Adrenal gland (tissue), 12 donors: ENCODE results near the gene RPTOR. TPM values are rescaled to one million over a fixed set of nuclear protein-coding genes. Genes with fewer than 3 reads are reported as not detected.

Source experiments
- DNase-seq, 7 donors: peaks; one replicate each; pipeline ENCODE4 v3.0.0-alpha.2; 2019 to 2020
- H3K27ac ChIP-seq, 5 donors: fragments of 200-600 bp; sonication (generic) in 4 of 5; 1 replicate in 3 of 5; 2 replicates in 2 of 5; pipeline versions ENCODE4 v1.5.1 to v1.8.0; 2016 to 2020; ENCODE audit warnings: mild to moderate bottlenecking in 1 of 5
- H3K27me3 ChIP-seq: fragments of 200-600 bp; 2 replicates; pipeline ENCODE4 v1.8.0; 2021
- H3K36me3 ChIP-seq, 2 donors: fragments of 200-600 bp; replicated peaks in 1 of 2; 1 replicate in 1 of 2; 2 replicates in 1 of 2; pipeline versions ENCODE4 v1.5.1 to v1.8.0; 2018 to 2022
- H3K4me1 ChIP-seq, 2 donors: fragments of 200-600 bp; replicated peaks in 1 of 2; 1 replicate in 1 of 2; 2 replicates in 1 of 2; pipeline versions ENCODE4 v1.5.1 to v1.8.0; 2018 to 2021
- H3K4me3 ChIP-seq, 4 donors: fragments of 200-600 bp; sonication (generic) in 3 of 4; one replicate each; pipeline ENCODE4 v1.5.1; 2016 to 2018
- H3K9me3 ChIP-seq, 3 donors: fragments of 200-600 bp; sonication (generic) in 1 of 3; replicated peaks in 1 of 3; 1 replicate in 2 of 3; 2 replicates in 1 of 3; pipeline versions ENCODE4 v1.5.1 to v1.8.0; 2016 to 2021
- CTCF ChIP-seq, 6 experiments: fragments of 450-650 bp in 4 of 6; fragments of 200-600 bp in 2 of 6; sonication (generic) in 1 of 6; IDR thresholded peaks; 1 replicate in 5 of 6; 2 replicates in 1 of 6; pipeline versions ENCODE4 v1.5.1 to v1.8.0; 2016 to 2021; ENCODE audit warnings: antibody characterized with exemption in 6 of 6, mild to moderate bottlenecking in 2 of 6, moderate library complexity in 1 of 6
- POLR2A ChIP-seq, 2 donors: fragments of 450-650 bp; IDR thresholded peaks; one replicate each; pipeline ENCODE4 v1.6.1; 2017; ENCODE audit warnings: antibody characterized with exemption in 2 of 2, mild to moderate bottlenecking in 2 of 2, moderate library complexity in 1 of 2
- WGBS, 4 donors: extraction: QIAGEN DNeasy Blood & Tissue Kit in 2 of 4; methylation state at CpG; one replicate each; pipeline versions ENCODE4 v1.1.5 to v1.1.7; 2013 to 2017; 5-methylcytosine and 5-hydroxymethylcytosine counted together
- intact Hi-C, 2 donors: fragments of 100-400 bp; cut with DNase I; formaldehyde crosslinking; loops; one replicate each; pipeline versions ENCODE4 v1.14.1 to v1.15.0; 2022 to 2023
- polyA plus RNA-seq, 3 donors: library from polyadenylated mRNA; stranded (reverse); fragments of 200-250 nt in 2 of 3; fragments of 350-450 nt in 1 of 3; fragmentation: Illumina TruSeq in 1 of 3; extraction: RNeasy Lipid Tissue Mini Kit (QIAGEN cat#74804) in 1 of 3; gene quantifications; one replicate each; pipeline ENCODE4 v1.2.3, GENCODE V29; 2013 to 2014
- total RNA-seq, 9 donors: library from RNA; depleted of rRNA in 4 of 9; stranded (reverse); fragments of >200 nt in 4 of 9; fragments of 120-200 nt in 1 of 9; fragmentation: NEBNext Ultra II Directional in 1 of 9; extraction: Animal tissue kit (Norgen Biotek cat#: 25700) in 1 of 9; gene quantifications; one replicate each; pipeline versions ENCODE4 v1.1.0 to v1.2.4, GENCODE V29; 2013 to 2023
- donor health status: healthy with polysubstance abuse.
- donor health status: Bipolar disorder and iron deficiency.
- donor health status: DM: yes; HTN: yes; CAD: no.
- donor health status: DM: no; HTN: no; CAD: no.
- donor health status: DM: no; HTN: no; CAD: no.
- donor health status: DM: yes; HTN: yes; CAD: no.

RPTOR gene
- total and polyA plus RNA-seq, 12 donors, result 9.7 to 53.3 (median 29.7) TPM

GRCh38 chr17:80510772-80511171 is 33.9 kb upstream of the RPTOR start:
- TF ChIP-seq POLR2A (IDR thresholded peaks at IDR 0.05), result no peak
- no peak for TF ChIP-seq CTCF (IDR thresholded peaks at IDR 0.05)
- 76 to 89% (median 82%) methylated on average over 2 to 9 of the region's 9 CpGs for WGBS, 4 donors
- H3K4me3 ChIP-seq, result no peak overlapping the region
- no peaks in the 10 kb centered on the region for H3K9me3 ChIP-seq
- DNase-seq, result no peak
- H3K27ac ChIP-seq, result no peak overlapping the region
- intact Hi-C loops, result no loop called here
- peaks cover 14 to 17% of the 10 kb centered on the region in 2 donors for H3K4me1 ChIP-seq
- peaks cover 6% of the 10 kb centered on the region for H3K27me3 ChIP-seq
- H3K36me3 ChIP-seq, result no peaks in the 10 kb centered on the region

DNA sequence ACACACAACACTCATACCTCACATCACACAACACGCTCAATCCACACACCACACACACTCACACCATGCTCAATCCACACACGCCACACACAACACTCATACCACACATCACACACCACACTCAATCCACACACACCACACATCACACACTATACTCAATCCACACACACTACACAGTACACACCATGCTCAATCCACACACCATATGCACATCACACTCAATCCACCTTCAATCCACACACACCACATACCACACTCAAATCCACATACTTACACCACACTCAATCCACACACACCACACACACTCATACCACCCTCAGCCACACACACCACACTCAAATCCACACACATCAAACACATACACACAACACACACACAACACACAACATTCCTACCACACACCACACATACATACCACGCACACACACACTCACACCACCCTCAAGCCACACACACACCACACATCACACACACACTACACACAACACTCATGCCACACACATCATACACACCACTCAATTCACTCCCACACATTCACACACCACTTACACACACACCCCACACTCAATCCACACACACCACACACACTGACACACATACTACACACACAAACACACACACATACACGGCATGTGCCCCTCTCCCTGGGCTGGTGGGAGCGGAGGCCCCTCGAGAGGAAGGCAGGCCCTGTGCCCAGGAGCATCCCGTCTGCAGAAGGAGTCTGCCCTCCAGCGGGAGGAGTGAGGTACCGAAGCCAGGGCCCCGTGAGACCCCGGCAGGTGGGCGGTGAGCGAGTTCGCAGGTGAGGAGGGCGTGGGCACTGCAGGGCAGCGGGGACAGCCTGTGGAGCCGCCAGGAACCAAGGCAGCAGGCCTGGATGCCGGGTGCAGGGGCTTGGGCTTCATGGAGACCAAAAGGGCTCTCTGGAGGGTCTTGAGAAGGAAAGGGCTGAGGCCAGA is 33.1 kb upstream of the RPTOR start:
- WGBS, 4 donors, result 75 to 92% (median 84%) methylated on average over 9 to 18 of the region's 18 CpGs

GRCh38 chr17:80512233-80512632 is 32.4 kb upstream of the RPTOR start:
- Histone ChIP-seq H3K27me3 (peaks cover 6% of the 10 kb centered on the region), H3K27ac (peak overlapping the region in 3 of 5 donors; percentile 8 to 83 (median 67)), H3K36me3 (no peaks in the 10 kb centered on the region), H3K4me3 (no peak overlapping the region), H3K4me1 (peaks cover 14 to 17% of the 10 kb centered on the region in 2 donors), H3K9me3 (no peaks in the 10 kb centered on the region)
- DNase-seq, result peak in 6 of 7 donors; percentile 59 to 78 (median 73)
- 66 to 82% (median 72%) methylated on average over 8 to 15 of the region's 15 CpGs for WGBS, 4 donors
- TF ChIP-seq POLR2A (IDR thresholded peaks at IDR 0.05), result no peak
- TF ChIP-seq CTCF (IDR thresholded peaks at IDR 0.05), result no peak
- intact Hi-C loops, result no loop called here

More for the DNA sequence above, 33.1 kb upstream of the RPTOR start:
- no peaks in the 10 kb centered on the region for H3K9me3 ChIP-seq
- H3K4me1 ChIP-seq, result peaks cover 14 to 17% of the 10 kb centered on the region in 2 donors
- DNase-seq, result no peak
- peaks cover 6% of the 10 kb centered on the region for H3K27me3 ChIP-seq
- TF ChIP-seq CTCF (IDR thresholded peaks at IDR 0.05) (no peak), POLR2A (IDR thresholded peaks at IDR 0.05) (no peak)
- H3K4me3 ChIP-seq, result no peak overlapping the region
- intact Hi-C loops, result no loop called here
- no peak overlapping the region for H3K27ac ChIP-seq
- H3K36me3 ChIP-seq, result no peaks in the 10 kb centered on the region

DNA sequence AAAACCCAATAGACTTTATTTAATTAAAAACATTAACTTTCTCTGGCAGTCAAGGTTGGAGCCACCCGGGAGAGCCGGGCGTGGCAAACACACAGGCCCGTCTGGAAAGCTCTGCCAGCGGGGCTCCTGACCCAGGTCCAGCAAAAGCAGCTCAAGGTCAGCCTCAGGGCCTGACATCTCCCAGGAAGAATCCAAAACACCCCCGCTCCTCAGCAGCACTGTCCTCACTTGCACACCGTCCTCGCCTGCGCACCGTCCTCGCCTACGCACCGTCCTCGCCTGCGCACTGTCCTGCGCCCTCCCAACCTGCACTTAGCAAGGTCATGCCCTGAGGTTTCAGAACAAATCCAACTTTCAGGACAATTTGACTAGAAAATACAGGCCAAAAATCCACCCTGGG is 31.4 kb upstream of the RPTOR start:
- H3K4me1 ChIP-seq, result peaks cover 14 to 17% of the 10 kb centered on the region in 2 donors
- WGBS, 4 donors, result 47 to 80% (median 62%) methylated on average over 11 to 16 of the region's 16 CpGs
- H3K9me3 ChIP-seq, result no peaks in the 10 kb centered on the region
- DNase-seq, result peak in 6 of 7 donors; percentile 71 to 85 (median 77)
- peak overlapping the region in 4 of 5 donors; percentile 33 to 83 (median 60) for H3K27ac ChIP-seq
- intact Hi-C loops, result no loop called here
- TF ChIP-seq POLR2A (IDR thresholded peaks at IDR 0.05) (no peak), CTCF (IDR thresholded peaks at IDR 0.05) (no peak)
- H3K27me3 ChIP-seq, result no peaks in the 10 kb centered on the region
- no peak overlapping the region for H3K4me3 ChIP-seq
- no peaks in the 10 kb centered on the region for H3K36me3 ChIP-seq
